PC-3 (cell line): ENCODE data around the gene EN1. TPM values are rescaled to one million over a fixed set of nuclear protein-coding genes. Genes with fewer than 3 reads are reported as not detected.

Experiments used
- ATAC-seq: fragments of 200-7000 bp; cut with Tn5 transposase; 2 replicates; pipeline ENCODE4 v1.9.1; 2020; ENCODE audit warnings: mild to moderate bottlenecking, moderate library complexity
- BruUV-seq: library from RNA; stranded (reverse); fragments of 400-500 nt; replicated peaks from 2 replicates; lab custom pipeline; 2021; lab: Mats Ljungman, UMichigan
- CTCF ChIA-PET: fragments of 300-600 bp; sonication (Branson Sonifier 250); formaldehyde crosslinking; loops from one replicate; lab custom pipeline; 2022; ENCODE audit warnings: antibody characterized with exemption; lab: Charles Lee
- POLR2A ChIA-PET: fragments of 300-600 bp; sonication (Branson Sonifier 250); formaldehyde crosslinking; loops from one replicate; lab custom pipeline; 2022; ENCODE audit warnings: antibody characterized with exemption; ENCODE audit not compliant: unreplicated experiment; lab: Charles Lee
- DNase-seq: peaks from one replicate; pipeline ENCODE4 v3.0.0-alpha.2; 2015
- H2AFZ ChIP-seq: fragments of 300-600 bp; sonication (generic); 2 replicates; pipeline ENCODE4 v1.6.0; 2016; ENCODE audit warnings: antibody characterized with exemption, low read length
- H3F3A ChIP-seq: fragments of 300-600 bp; sonication (generic); one replicate; pipeline ENCODE4 v1.6.0; 2017; ENCODE audit warnings: antibody characterized with exemption, low read length, control low read depth, mild to moderate bottlenecking; ENCODE audit not compliant: unreplicated experiment
- H3K27ac ChIP-seq: fragments of 300-600 bp; sonication (generic); 2 replicates; pipeline ENCODE4 v1.5.1; 2016; ENCODE audit warnings: mild to moderate bottlenecking, low read length
- H3K27me3 ChIP-seq: fragments of 300-600 bp; sonication (generic); 2 replicates; pipeline ENCODE4 v1.6.1; 2016; ENCODE audit warnings: low read length, mixed read lengths
- H3K36me3 ChIP-seq: fragments of 300-600 bp; sonication (generic); 2 replicates; pipeline ENCODE4 v1.6.1; 2016; ENCODE audit warnings: low read depth, mixed run types, low read length, mixed read lengths
- H3K4me1 ChIP-seq: fragments of 300-600 bp; sonication (generic); 2 replicates; pipeline ENCODE4 v1.5.1; 2016; ENCODE audit warnings: low read length; ENCODE audit not compliant: insufficient read depth
- H3K4me2 ChIP-seq: fragments of 300-600 bp; sonication (generic); 2 replicates; pipeline ENCODE4 v1.6.0; 2016; ENCODE audit warnings: low read length
- H3K4me3 ChIP-seq: fragments of 300-600 bp; sonication (generic); 2 replicates; pipeline ENCODE4 v1.5.1; 2016; ENCODE audit warnings: mild to moderate bottlenecking, low read length, mixed read lengths
- H3K79me2 ChIP-seq: fragments of 300-600 bp; sonication (generic); 2 replicates; pipeline ENCODE4 v1.6.1; 2017; ENCODE audit warnings: low read length, mixed read lengths
- H3K9ac ChIP-seq: fragments of 300-600 bp; sonication (generic); 2 replicates; pipeline ENCODE4 v1.6.0; 2016; ENCODE audit warnings: mild to moderate bottlenecking, low read length
- H3K9me2 ChIP-seq: fragments of 300-600 bp; sonication (generic); replicated peaks from 2 replicates; pipeline ENCODE4 v1.6.1; 2016; ENCODE audit warnings: mixed run types, low read length, mixed read lengths
- H3K9me3 ChIP-seq: fragments of 300-600 bp; sonication (generic); 2 replicates; pipeline ENCODE4 v1.6.1; 2016; ENCODE audit warnings: low read length, mixed read lengths
- H4K20me1 ChIP-seq: fragments of 300-600 bp; sonication (generic); 2 replicates; pipeline ENCODE4 v1.6.1; 2016; ENCODE audit warnings: low read length, mixed read lengths
- EZH2 ChIP-seq: fragments of 300-600 bp; sonication (generic); IDR thresholded peaks from one replicate; pipeline ENCODE4 v1.6.1; 2017; ENCODE audit warnings: antibody characterized with exemption, mild to moderate bottlenecking, low read length; ENCODE audit not compliant: unreplicated experiment
- EZH2phosphoT487 ChIP-seq: fragments of 300-600 bp; sonication (generic); IDR thresholded peaks from 2 replicates; pipeline ENCODE4 v1.6.1; 2018; ENCODE audit warnings: mild to moderate bottlenecking, antibody characterized with exemption, low read length, borderline replicate concordance
- intact Hi-C: fragments of 100-400 bp; cut with micrococcal nuclease; formaldehyde crosslinking; loops from 2 replicates; pipeline ENCODE4 v1.9.0; 2023
- total RNA-seq: library from RNA; depleted of rRNA; stranded (reverse); fragments of >200 nt; gene quantifications from 2 replicates; pipeline ENCODE4 v1.2.3, GENCODE V29; 2014
- TF ChIP-seq, protein P1 (sequence below): fragments of 300-600 bp; sonication (generic); conservative IDR thresholded peaks from 2 replicates; pipeline ENCODE4 v1.5.1; 2017; ENCODE audit warnings: antibody characterized with exemption, low read depth, mild to moderate bottlenecking, low read length

The EN1 gene
- total RNA-seq, 1 experiment from 2014 or later = 3.2 TPM

GRCh38 chr2:118841828-118842461 lies 5.5 kb downstream of the EN1 start:
- no peaks in the 10 kb centered on the region for H3K4me1 ChIP-seq
- no peak overlapping the region for H3K4me3 ChIP-seq
- no peak for TF ChIP-seq EZH2phosphoT487
- no peak for TF ChIP-seq EZH2
- TF ChIP-seq, protein P1, sequence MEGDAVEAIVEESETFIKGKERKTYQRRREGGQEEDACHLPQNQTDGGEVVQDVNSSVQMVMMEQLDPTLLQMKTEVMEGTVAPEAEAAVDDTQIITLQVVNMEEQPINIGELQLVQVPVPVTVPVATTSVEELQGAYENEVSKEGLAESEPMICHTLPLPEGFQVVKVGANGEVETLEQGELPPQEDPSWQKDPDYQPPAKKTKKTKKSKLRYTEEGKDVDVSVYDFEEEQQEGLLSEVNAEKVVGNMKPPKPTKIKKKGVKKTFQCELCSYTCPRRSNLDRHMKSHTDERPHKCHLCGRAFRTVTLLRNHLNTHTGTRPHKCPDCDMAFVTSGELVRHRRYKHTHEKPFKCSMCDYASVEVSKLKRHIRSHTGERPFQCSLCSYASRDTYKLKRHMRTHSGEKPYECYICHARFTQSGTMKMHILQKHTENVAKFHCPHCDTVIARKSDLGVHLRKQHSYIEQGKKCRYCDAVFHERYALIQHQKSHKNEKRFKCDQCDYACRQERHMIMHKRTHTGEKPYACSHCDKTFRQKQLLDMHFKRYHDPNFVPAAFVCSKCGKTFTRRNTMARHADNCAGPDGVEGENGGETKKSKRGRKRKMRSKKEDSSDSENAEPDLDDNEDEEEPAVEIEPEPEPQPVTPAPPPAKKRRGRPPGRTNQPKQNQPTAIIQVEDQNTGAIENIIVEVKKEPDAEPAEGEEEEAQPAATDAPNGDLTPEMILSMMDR = no peak
- 0 out of 2 replicates have a peak, but pooled peaks cover 7% of the 10 kb centered on the region for H3K79me2 ChIP-seq
- no peak overlapping the region for H3K9ac ChIP-seq
- ChIA-PET CTCF (no interaction called here), POLR2A (no interaction called here)
- H3K27me3 ChIP-seq = no peaks in the 10 kb centered on the region
- no peak for ATAC-seq
- no peaks in the 10 kb centered on the region for H3K9me3 ChIP-seq
- H3K27ac ChIP-seq = no peak overlapping the region
- no peaks in the 10 kb centered on the region for H3K9me2 ChIP-seq
- H3F3A ChIP-seq = no peaks in the 10 kb centered on the region
- H2AFZ ChIP-seq = no peak overlapping the region
- DNase-seq = no peak
- intact Hi-C loops = no loop called here
- H4K20me1 ChIP-seq = no peaks in the 10 kb centered on the region
- H3K36me3 ChIP-seq = no peaks in the 10 kb centered on the region
- H3K4me2 ChIP-seq = no peak overlapping the region
- BruUV-seq = no TSS peak

DNA sequence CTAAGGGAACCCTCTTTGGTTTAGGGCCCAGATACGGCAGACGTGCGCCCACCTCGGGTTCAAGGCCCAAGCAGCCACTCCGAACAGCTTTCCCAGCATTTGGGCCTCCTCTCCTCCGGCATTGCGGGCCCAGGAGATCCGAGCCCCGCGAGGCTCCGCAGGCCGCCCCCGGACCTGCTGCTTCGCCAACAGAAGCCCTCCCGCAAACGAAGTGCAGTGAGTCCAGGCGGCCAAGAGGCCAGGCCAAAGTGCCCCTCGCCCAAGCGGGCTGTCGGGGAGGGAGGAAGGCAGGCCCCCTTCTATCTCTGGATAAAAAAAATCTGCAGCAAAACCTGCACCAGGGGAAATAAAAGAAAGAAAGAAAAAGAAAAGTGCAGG lies 6.0 kb downstream of the EN1 start:
- Histone ChIP-seq H3K4me1 (peaks cover 3% of the 10 kb centered on the region; the same call in 1 of the 2 replicates), H3K4me3 (no peak overlapping the region), H3K79me2 (0 out of 2 replicates have a peak, but pooled peaks cover 7% of the 10 kb centered on the region), H3K27me3 (0 out of 2 replicates have a peak, but pooled peaks cover under 1% of the 10 kb centered on the region), H2AFZ (no peak overlapping the region), H3K36me3 (no peaks in the 10 kb centered on the region), H3K27ac (no peak overlapping the region), H3K4me2 (no peak overlapping the region), H3F3A (no peaks in the 10 kb centered on the region), H3K9me3 (no peaks in the 10 kb centered on the region), H4K20me1 (no peaks in the 10 kb centered on the region), H3K9ac (no peak overlapping the region), H3K9me2 (no peaks in the 10 kb centered on the region)
- POLR2A ChIA-PET = no interaction called here
- DNase-seq (no peak), ATAC-seq (no peak)
- CTCF ChIA-PET = no interaction called here
- intact Hi-C loops = no loop called here
- no TSS peak for BruUV-seq
- TF ChIP-seq EZH2 = no peak
- TF ChIP-seq, protein P1 = no peak

- DNase-seq (no peak), ATAC-seq (no peak)
- H2AFZ ChIP-seq = no peak overlapping the region
- intact Hi-C loops = no loop called here
- no peaks in the 10 kb centered on the region for H3K79me2 ChIP-seq
- H3K9me2 ChIP-seq = no peaks in the 10 kb centered on the region
- POLR2A ChIA-PET = no interaction called here
- 0 out of 2 replicates have a peak, but pooled peaks cover 2% of the 10 kb centered on the region for H3K27me3 ChIP-seq
- no peaks in the 10 kb centered on the region for H3K9me3 ChIP-seq
- H3K4me3 ChIP-seq = no peak overlapping the region
- H3K27ac ChIP-seq = no peak overlapping the region
- BruUV-seq = no TSS peak
- CTCF ChIA-PET = no interaction called here
- H3K4me1 ChIP-seq = peaks cover 9% of the 10 kb centered on the region; the same call in 1 of the 2 replicates
- TF ChIP-seq EZH2 (no peak), EZH2phosphoT487 (no peak)
- TF ChIP-seq, protein P1 = no peak
- no peaks in the 10 kb centered on the region for H3F3A ChIP-seq
- no peaks in the 10 kb centered on the region for H4K20me1 ChIP-seq
- no peak overlapping the region for H3K9ac ChIP-seq
- no peak overlapping the region for H3K4me2 ChIP-seq
- no peaks in the 10 kb centered on the region for H3K36me3 ChIP-seq
Measured at GRCh38 chr2:118838741-118839455, 8.6 kb downstream of the EN1 start.
